Fibroblast of skin of left biceps (primary cell): ENCODE data around the gene ALPP.
"Not testable (repeated sequence)": the region's sequence is repeated elsewhere in the genome, so short reads cannot be mapped to it uniquely, and the experiment has no call there.

Source experiments
- DNase-seq, 2 experiments: peaks; one replicate each; pipeline ENCODE4 v3.0.0-alpha.2; 2013; ENCODE audit warnings: low read depth in 2 of 2

The ALPP gene

DNA sequence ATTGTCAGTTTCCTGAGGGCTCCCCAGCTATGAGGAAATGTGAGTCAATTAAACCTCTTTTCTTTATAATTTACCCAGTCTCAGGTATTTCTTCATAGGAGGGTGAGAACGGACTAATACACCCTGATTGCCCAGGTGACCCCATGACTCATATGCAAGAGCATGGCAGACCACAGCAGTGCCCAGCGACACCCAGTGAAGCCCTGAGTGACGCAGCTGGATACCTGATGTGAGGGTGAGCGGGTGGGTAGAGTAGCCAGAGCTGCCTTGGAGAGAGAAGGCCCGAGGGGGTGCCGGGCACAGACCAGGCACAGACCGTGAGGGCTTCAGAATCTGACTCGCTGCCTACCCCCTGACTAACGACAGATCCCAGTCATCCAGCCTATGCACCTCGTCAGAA, 43.5 kb downstream of the ALPP start:
- DNase-seq, result no peak

DNA sequence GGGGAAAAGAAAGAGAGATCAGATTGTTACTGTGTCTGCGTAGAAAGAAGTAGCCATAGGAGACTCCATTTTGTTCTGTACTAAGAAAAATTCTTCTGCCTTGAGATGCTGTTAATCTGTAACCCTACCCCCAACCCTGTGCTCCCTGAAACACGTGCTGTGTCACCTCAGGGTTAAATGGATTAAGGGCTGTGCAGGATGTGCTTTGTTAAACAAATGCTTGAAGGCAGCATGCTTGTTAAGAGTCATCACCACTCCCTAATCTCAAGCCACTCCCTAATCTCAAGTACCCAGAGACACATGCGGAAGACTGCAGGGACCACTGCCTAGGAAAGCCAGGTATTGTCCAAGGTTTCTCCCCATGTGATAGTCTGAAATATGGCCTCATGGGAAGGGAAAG, 44.4 kb downstream of the ALPP start:
- DNase-seq, result not testable (repeated sequence)

- not testable (repeated sequence) for DNase-seq
Measured at GRCh38 chr2:232423407-232423806, 44.9 kb downstream of the ALPP start.

GRCh38 chr2:232431705-232432590, 53.4 kb downstream of the ALPP start:
- DNase-seq, result no peak
